Measurements from ENCODE around the gene GPC3.

- TF ChIP-seq CTCF (conservative IDR thresholded peaks at IDR 0.05 in 1 of 2, IDR thresholded peaks at IDR 0.05 in 1 of 2; ENCODE audit: extremely low read depth in 1 of 2, insufficient read depth in 1 of 2, low read depth in 1 of 2, low read length in 2 of 2), result no peak
- TF ChIP-seq EZH2 (IDR thresholded peaks at IDR 0.05; ENCODE audit: borderline replicate concordance, low read length), result no peak
Observed at GRCh38 chrX:133676344-133677122, 308.9 kb downstream of the GPC3 start.
